ENCODE measurements around the gene HK1.
"Not testable (repeated sequence)": the region's sequence is repeated elsewhere in the genome, so short reads cannot be mapped to it uniquely, and the experiment has no call there.

HK1 gene

GRCh38 chr10:69254877-69255276, 23.4 kb upstream of the HK1 start:
- DNase-seq (ENCODE audit: low read depth), result no peak

- no peak for DNase-seq (ENCODE audit: low read depth)
Observed at GRCh38 chr10:69259547-69260243, 18.6 kb upstream of the HK1 start.

GRCh38 chr10:69261184-69261583, 17.1 kb upstream of the HK1 start:
- no peak for DNase-seq (ENCODE audit: low read depth)

GRCh38 chr10:69262292-69262751, 16.0 kb upstream of the HK1 start:
- DNase-seq (ENCODE audit: low read depth), result no peak

GRCh38 chr10:69265521-69265920, 12.8 kb upstream of the HK1 start:
- no peak for DNase-seq (ENCODE audit: low read depth)

DNA sequence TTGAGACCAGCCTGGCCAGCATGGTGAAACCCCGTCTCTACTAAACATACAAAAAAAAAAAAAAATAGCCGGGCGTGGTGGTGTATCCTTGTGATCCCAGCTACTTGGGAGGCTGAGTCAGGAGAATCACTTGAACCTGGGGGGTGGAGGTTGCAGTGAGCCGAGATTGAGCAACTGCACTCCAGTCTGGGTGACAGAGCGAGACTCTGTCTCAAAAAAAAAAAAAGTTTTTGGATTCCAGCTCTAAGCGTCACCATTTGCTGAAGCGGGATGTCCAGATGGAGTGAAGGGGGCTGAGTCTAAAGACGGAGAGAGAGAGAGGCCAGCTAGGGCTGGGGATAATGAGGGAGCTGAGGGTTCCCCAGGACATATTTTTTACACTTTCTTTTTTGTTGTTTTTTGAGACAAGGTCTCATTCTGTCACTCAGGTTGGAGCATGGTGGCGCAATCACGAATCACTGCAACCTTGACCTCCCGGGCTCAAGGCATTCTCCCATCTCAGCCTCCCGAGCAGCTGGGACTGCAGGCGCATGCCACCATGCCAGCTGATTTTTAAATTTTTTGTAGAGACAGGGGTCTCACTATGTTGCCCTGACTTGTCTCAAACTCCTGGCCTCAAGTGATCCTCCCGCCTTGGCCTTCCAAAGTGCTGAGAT, 9.4 kb upstream of the HK1 start:
- no peak for DNase-seq (ENCODE audit: low read depth)

- no peak for DNase-seq (ENCODE audit: low read depth)
Observed at GRCh38 chr10:69269761-69270160, 8.5 kb upstream of the HK1 start.

GRCh38 chr10:69270990-69271389, 7.3 kb upstream of the HK1 start:
- DNase-seq (ENCODE audit: low read depth), result no peak

GRCh38 chr10:69272624-69273023, 5.7 kb upstream of the HK1 start:
- no peak for DNase-seq (ENCODE audit: low read depth)

GRCh38 chr10:69275444-69275843, 2.9 kb upstream of the HK1 start:
- no peak for DNase-seq (ENCODE audit: low read depth)

- no peak for DNase-seq (ENCODE audit: low read depth)
Observed at GRCh38 chr10:69276503-69276902, 1.8 kb upstream of the HK1 start.

GRCh38 chr10:69279110-69279509, 814 bp downstream of the HK1 start:
- no peak for DNase-seq (ENCODE audit: low read depth)

- no peak for DNase-seq (ENCODE audit: low read depth)
Observed at GRCh38 chr10:69281507-69282413, 3.5 kb downstream of the HK1 start.

DNA sequence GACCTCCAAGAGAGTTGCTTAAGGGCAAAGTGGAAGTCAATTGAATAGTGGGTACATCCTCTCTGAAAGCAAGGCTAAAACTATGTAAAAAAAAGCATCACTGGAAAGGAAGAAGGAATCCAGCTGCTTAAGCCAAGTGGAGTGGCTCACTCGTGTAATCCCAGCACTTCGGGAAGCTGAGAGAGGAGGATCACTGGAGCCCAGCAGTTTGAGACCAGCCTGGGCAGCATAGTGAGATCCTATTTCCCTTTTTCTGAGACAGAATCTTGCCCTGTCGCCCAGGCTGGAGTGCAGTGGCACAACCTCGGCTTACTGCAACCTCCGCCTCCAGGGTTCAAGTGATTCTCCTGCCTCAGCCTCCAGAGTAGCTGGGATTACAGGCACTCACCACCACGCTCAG, 6.1 kb downstream of the HK1 start:
- not testable (repeated sequence) for DNase-seq (ENCODE audit: low read depth)

DNA sequence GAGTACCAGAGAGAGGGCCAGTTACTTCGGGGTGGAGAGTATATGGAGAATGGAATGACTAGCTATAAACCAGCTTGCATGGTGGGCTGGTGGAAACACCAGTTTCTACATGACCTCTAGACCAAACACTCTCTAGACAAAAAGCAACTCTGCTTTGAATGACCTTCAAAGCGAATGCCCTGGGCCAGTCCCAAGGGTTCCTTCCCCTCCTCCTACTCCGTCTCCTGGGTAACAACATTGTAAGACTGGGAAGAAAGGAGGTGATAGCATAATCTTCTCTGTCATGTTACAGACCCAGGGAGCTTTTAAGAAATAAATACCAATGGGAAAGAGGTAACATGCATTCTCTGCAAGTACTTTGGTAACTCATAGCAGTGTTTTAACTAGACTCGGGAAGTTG, 7.4 kb downstream of the HK1 start:
- DNase-seq (ENCODE audit: low read depth), result no peak

DNA sequence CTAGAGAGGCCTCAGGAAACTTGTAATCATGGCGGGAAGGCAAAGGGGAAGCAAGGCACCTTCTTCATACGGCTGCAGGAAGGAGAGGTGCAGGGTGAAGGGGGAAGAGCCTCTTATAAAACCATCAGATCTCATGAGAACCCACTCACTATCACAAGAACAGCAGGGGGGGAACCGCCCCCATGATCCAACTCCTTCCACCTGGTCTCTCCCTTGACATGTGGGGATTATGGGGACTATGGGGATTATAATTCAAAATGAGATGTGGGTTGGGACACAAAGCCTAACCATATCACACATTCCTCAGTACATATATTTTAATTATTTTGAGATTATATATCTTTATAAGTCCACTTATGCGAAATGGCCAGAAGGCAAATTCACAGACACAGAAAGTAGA, 8.9 kb downstream of the HK1 start:
- DNase-seq (ENCODE audit: low read depth), result no peak

DNA sequence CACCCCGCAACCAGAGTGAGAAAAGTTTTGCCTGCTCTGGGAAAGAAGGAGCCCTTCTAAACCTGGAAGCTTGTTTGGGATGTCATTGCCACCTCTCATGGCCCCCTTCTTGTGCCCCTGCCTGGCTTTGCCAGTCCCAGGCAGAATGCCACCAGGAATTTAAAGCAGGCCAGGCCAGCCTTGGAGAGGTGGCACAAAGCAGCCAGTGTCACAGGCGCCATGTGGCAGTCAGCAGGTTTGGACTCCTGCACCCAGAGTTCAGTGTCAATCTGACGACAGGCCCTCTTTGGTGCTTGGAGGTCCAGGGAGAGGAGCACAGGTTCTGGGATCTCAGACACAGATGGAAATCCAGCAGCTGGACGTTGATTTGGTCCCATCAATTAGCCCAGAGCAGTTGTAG, 12.7 kb downstream of the HK1 start:
- no peak for DNase-seq (ENCODE audit: low read depth)

- DNase-seq (ENCODE audit: low read depth), result no peak
Observed at GRCh38 chr10:69292459-69292858, 14.2 kb downstream of the HK1 start.

GRCh38 chr10:69295027-69295636, 16.8 kb downstream of the HK1 start:
- DNase-seq (ENCODE audit: low read depth), result no peak

DNA sequence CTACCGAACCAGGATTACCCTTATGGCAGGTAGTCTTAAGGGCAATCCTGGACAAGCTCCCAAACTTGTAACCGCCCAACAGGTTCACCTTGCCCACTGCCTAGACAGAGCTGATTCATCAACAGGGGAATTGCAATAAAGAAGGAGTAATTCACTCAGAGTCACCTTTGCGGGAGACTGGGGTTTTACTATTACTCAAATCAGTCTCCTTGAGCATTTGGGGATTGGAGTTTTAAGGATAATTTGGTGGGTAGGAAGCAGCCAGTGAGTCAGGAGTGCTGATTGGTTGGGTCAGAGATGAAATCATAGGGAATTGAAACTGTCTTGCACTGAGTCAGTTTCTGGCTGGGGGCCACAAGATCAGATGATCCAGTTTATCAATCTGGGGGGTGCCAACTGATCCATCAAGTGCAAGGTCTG, 25.3 kb downstream of the HK1 start:
- DNase-seq (ENCODE audit: low read depth), result no peak

DNA sequence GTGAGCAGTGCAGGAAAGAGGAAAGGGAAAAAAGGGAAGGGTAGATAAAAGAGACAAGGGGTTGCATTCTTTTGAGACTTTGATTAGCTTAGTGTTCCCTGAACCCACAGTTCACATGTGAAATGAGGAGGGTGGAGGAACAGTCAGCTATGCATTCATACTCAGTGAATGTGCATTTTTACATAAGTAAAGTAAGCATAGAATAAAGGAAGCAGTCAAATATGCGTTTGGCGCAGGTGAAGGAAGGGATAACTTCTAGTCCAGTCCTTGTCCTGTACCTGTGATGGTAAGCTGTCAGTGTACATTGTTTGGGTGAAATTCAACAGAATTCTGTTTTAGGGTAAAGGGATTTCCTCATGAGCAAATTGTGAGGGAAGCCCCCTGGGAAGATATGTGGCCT, 28.1 kb downstream of the HK1 start:
- no peak for DNase-seq (ENCODE audit: low read depth)

- DNase-seq (ENCODE audit: low read depth), result no peak
Observed at GRCh38 chr10:69307434-69307833, 29.1 kb downstream of the HK1 start.

Measured in GM04504 (cell line).